ENCODE data around the gene RPP25L.

The RPP25L gene

DNA sequence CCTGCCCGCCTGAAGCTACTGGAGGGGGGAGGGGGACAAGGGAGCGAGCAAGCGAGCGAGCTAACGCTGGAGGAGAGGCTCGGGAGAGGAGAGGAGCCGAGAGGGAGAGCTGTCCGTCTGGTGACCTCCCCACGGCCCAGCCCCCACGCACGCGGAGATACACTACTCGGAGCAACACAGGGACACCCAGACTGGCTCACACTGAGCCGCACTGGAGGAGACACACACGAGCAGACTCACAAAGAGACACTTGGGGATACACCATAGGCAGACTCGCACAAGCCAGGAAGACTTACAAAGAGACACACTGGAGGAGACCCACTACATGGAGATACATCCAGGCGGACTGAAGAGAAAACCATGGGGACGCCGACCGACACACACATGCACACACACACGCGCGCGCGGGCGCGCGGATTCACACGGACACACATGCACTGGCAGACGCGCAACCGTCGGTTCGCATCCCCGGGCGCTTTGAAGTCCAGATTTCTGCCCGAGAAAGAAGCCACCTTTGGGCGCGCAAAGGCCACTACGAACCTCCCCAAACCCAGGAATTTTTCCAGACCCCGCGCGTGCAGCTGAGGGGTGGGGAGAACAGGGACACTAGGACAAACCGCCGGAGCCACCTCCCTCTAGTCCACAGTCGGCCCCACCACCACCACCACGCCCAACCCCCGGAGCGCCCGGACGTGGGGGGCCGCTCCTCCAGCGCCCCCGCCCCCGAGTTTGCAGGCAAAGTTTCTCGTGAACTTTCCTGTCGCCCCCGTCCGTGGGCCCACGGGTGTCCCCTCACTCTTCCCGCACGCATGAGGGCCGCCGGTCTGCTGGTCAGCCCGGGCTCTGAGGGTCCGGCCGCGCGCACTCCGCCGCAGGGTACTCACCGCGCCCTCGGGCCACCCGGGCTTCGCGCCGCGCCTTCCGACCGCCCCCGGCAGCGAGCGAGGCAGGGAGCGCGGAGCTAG lies 22.9 kb downstream of the RPP25L start:
- peaks cover 28% of the 10 kb centered on the region for H3K4me1 Mint-ChIP-seq (ENCODE audit: low read depth)
- peak overlapping the region; percentile 63 for H3K4me3 Mint-ChIP-seq
- H3K36me3 Mint-ChIP-seq (ENCODE audit: low read depth), result no peaks in the 10 kb centered on the region
- H3K9me3 Mint-ChIP-seq, result no peaks in the 10 kb centered on the region
- no peak overlapping the region for H3K27ac Mint-ChIP-seq
- peaks cover 74% of the 10 kb centered on the region for H3K27me3 Mint-ChIP-seq

- no peak overlapping the region for H3K27ac Mint-ChIP-seq
- no peak overlapping the region for H3K4me3 Mint-ChIP-seq
- peaks cover 22% of the 10 kb centered on the region for H3K4me1 Mint-ChIP-seq (ENCODE audit: low read depth)
- H3K9me3 Mint-ChIP-seq, result no peaks in the 10 kb centered on the region
- no peaks in the 10 kb centered on the region for H3K36me3 Mint-ChIP-seq (ENCODE audit: low read depth)
- H3K27me3 Mint-ChIP-seq, result peaks cover 64% of the 10 kb centered on the region
Observed at GRCh38 chr9:34587271-34587670, 24.6 kb downstream of the RPP25L start.

GRCh38 chr9:34585946-34586669 lies 25.8 kb downstream of the RPP25L start:
- Mint-ChIP-seq H3K4me3 (no peak overlapping the region), H3K27me3 (peaks cover 60% of the 10 kb centered on the region), H3K9me3 (no peaks in the 10 kb centered on the region), H3K27ac (no peak overlapping the region), H3K36me3 (ENCODE audit: low read depth) (no peaks in the 10 kb centered on the region), H3K4me1 (ENCODE audit: low read depth) (peaks cover 20% of the 10 kb centered on the region)

DNA sequence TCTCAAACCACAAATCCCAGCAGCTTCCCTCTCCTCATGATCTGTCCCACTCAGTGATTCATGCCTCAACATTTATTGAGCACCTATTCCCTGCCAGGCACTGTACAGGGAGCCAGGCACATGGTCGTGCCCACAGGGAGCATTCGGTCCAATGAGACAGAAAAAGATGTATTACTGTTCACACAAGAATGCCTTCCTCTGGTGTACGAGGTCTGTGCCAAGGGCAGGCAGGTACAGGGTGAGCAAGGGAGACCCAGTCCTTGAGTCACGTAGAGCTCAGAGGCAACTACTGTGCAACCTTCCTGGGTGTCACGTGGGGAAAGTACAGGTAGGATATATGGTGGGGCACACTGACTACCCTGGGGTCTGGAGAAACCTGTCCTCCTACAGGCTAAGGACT lies 26.9 kb downstream of the RPP25L start:
- no peaks in the 10 kb centered on the region for H3K36me3 Mint-ChIP-seq (ENCODE audit: low read depth)
- peaks cover 10% of the 10 kb centered on the region for H3K4me1 Mint-ChIP-seq (ENCODE audit: low read depth)
- H3K9me3 Mint-ChIP-seq, result no peaks in the 10 kb centered on the region
- H3K4me3 Mint-ChIP-seq, result no peak overlapping the region
- H3K27ac Mint-ChIP-seq, result no peak overlapping the region
- H3K27me3 Mint-ChIP-seq, result peaks cover 61% of the 10 kb centered on the region

- Mint-ChIP-seq H3K27ac (no peak overlapping the region), H3K27me3 (peaks cover 64% of the 10 kb centered on the region), H3K4me3 (no peak overlapping the region), H3K4me1 (ENCODE audit: low read depth) (no peaks in the 10 kb centered on the region), H3K36me3 (ENCODE audit: low read depth) (no peaks in the 10 kb centered on the region), H3K9me3 (no peaks in the 10 kb centered on the region)
Observed at GRCh38 chr9:34582787-34583186, 29.1 kb downstream of the RPP25L start.

DNA sequence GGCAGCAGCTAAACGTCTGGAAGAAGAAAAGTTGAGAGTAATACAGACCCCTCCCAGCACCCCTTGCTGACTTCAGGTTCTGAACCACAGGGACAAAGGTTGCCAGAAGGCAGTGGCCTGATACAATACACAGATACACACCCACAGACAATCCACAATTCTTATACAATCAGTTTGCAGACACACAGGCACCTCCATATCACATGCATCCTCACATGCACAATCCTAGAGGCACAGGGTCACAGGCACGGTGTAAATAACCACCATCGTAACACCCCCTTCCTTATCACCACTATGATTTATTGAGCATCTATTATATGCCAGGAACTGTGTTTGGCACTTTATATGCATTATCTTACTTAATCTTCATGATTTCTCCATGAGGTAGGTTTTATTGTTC lies 30.6 kb downstream of the RPP25L start:
- H3K27ac Mint-ChIP-seq, result no peak overlapping the region
- no peaks in the 10 kb centered on the region for H3K36me3 Mint-ChIP-seq (ENCODE audit: low read depth)
- no peak overlapping the region for H3K4me3 Mint-ChIP-seq
- H3K27me3 Mint-ChIP-seq, result peaks cover 60% of the 10 kb centered on the region
- H3K9me3 Mint-ChIP-seq, result no peaks in the 10 kb centered on the region
- no peaks in the 10 kb centered on the region for H3K4me1 Mint-ChIP-seq (ENCODE audit: low read depth)

DNA sequence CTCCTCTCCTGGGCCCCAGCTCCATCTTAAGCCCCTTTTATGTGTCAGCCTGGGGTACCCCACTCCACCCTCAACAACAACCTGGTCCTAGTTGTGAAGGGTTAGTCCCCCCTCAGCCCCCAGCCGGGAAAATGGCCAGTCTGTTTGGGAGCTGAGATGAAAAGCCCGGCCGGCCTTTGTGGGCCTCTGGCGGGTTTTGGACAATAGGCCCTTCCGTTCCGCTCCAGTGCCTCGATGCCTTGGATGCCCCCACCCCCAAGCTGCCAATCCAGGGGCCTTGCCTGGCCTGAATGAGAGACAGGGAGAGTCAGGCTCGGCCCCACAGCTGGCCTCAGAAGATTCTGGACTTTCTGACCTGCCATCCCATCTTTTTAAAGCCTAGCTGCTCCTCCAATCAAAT lies 31.5 kb downstream of the RPP25L start:
- Mint-ChIP-seq H3K4me1 (ENCODE audit: low read depth) (no peaks in the 10 kb centered on the region), H3K27me3 (peaks cover 58% of the 10 kb centered on the region), H3K4me3 (no peak overlapping the region), H3K9me3 (no peaks in the 10 kb centered on the region), H3K27ac (no peak overlapping the region), H3K36me3 (ENCODE audit: low read depth) (no peaks in the 10 kb centered on the region)

DNA sequence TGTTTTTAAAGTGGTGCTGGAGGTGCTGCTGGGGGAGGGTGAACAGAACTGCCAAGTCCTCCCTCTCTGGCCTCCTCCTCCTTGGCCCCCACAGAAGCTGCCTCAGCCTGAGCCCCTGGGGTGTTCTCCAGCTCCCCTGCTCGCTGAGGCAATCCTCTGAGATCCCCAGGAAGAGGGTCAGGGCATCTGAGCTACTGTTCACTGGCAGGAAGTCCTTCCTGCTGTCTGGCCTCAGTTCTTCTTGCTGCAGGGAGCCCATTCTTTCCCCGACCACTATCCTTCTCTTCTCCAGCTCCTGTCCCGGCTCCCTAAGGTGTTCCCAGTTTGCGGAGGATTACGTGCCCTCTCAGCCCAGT lies 32.1 kb downstream of the RPP25L start:
- no peaks in the 10 kb centered on the region for H3K36me3 Mint-ChIP-seq (ENCODE audit: low read depth)
- no peak overlapping the region for H3K4me3 Mint-ChIP-seq
- no peaks in the 10 kb centered on the region for H3K4me1 Mint-ChIP-seq (ENCODE audit: low read depth)
- H3K27me3 Mint-ChIP-seq, result peaks cover 55% of the 10 kb centered on the region
- H3K9me3 Mint-ChIP-seq, result no peaks in the 10 kb centered on the region
- no peak overlapping the region for H3K27ac Mint-ChIP-seq

DNA sequence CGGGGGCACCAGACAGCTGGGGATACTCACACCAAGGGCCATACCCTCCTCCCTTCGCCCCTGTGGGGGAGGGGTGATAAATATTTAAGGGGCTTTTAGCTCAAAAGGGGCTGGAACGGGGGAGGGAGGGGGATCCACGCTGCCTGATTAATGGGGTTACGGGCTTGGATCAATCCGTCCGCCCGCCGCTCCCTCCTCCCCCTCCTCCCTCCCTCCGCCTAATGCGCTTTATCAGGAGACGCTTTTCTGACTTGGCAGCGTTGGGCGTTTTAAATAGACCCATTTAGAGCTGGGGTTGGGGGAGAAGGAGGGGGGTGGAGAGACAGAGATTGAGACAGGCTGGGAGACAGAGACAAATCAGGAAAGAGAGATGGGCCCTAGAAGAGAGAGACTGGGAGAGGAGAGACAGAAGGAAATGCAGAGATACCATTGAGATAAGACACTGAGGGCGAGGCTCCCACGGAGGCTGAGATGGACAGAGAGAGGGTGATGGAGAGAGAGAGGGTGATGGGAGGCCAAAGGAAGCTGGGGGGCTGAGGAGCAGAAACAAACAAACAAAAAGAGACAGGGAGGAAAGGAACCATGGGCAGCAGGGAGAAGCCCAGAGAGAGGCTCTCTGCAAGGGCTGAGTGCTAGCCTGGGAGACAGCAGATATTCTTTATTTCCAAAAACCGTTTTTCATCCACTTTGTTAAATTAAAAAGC lies 32.6 kb downstream of the RPP25L start:
- Mint-ChIP-seq H3K27ac (no peak overlapping the region), H3K4me3 (no peak overlapping the region), H3K9me3 (no peaks in the 10 kb centered on the region), H3K27me3 (peaks cover 52% of the 10 kb centered on the region), H3K36me3 (ENCODE audit: low read depth) (no peaks in the 10 kb centered on the region), H3K4me1 (ENCODE audit: low read depth) (no peaks in the 10 kb centered on the region)

DNA sequence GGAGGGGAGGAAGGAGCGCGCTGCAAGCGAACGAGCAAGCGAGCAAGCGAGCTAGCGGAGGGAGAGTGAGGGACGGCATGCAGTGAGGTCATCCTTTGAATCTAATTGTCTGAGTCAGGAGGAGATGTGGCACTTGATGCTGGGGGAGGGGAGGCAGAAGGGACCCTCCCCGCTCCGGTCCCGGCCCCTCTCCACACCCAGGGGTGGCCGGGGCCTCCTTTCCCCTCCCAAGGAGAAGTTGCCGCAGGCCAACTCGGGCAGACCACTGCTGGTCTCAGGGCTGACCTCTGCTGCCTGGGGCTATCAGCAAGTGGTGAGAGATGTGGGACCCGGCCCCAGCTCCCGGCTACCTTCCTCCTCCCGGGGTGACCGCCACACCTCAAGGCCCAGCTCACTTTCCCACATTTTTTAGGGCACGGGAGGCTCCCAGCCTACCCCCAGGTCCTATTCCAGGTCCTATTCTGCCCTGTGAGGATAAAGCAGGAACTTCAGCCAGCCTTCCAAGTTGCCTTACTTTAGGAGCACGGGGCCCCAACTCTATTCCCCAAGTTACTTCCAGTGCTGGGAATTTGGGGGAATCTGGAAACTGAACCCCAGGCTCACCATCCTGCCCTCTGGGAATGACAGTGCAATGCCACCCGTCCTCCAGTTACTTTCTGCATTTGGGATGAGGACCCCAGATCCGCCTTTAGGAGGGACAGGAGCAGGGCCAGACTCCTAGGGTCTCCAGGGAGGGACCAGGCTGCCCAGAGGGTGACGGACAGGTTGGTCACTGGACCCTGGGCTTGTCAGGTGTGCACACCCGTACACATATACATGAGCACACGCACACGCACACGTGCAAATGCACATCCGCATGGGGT lies 33.4 kb downstream of the RPP25L start:
- no peaks in the 10 kb centered on the region for H3K4me1 Mint-ChIP-seq (ENCODE audit: low read depth)

GRCh38 chr9:34577400-34578240 lies 34.3 kb downstream of the RPP25L start:
- no peaks in the 10 kb centered on the region for H3K36me3 Mint-ChIP-seq (ENCODE audit: low read depth)
- H3K4me3 Mint-ChIP-seq, result peak overlapping the region; percentile 38
- H3K27ac Mint-ChIP-seq, result no peak overlapping the region
- H3K4me1 Mint-ChIP-seq (ENCODE audit: low read depth), result no peaks in the 10 kb centered on the region
- H3K9me3 Mint-ChIP-seq, result no peaks in the 10 kb centered on the region
- peaks cover 47% of the 10 kb centered on the region for H3K27me3 Mint-ChIP-seq

More for the DNA sequence above, 33.4 kb downstream of the RPP25L start:
- Mint-ChIP-seq H3K27ac (no peak overlapping the region), H3K4me3 (no peak overlapping the region), H3K27me3 (peaks cover 50% of the 10 kb centered on the region), H3K9me3 (no peaks in the 10 kb centered on the region), H3K36me3 (ENCODE audit: low read depth) (no peaks in the 10 kb centered on the region)

DNA sequence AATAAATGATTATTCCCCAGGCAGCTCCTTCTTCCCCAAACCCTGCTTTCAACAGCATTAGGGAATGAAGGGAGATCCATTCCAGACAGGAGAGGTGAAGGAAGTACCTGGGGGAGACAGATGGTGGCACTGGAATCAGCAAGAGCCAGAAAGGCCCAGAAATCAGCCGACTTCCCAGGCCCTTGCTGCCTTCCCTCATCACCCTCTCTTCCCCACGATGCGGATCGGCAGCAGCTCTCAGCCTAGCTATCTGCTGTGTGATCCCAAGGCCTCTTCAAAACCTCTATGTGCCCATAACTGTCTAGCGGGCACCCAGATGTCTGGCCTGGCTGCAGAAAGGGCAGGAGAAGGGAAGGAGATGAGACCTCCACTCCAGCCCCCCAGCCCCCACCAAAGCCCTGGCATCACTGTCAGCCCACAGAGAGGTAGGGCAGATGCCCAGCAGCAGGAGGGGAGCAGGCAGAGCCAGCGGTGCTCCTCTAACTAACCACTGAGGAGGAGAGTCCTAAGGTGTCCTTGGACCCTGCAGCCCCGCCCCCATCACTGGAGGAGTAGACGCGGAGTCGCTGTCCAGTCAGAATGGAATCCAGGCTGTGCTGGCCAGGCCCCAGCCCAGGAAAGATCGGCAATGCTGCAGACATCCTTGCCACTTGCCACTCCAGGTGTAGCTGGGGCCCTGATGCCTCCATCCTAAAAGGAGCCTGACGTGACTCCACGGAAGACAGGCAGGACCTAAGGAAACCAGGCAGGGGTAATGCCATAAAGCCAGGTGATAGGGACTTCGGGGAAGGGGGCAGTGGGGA lies 35.1 kb downstream of the RPP25L start:
- Mint-ChIP-seq H3K36me3 (ENCODE audit: low read depth) (no peaks in the 10 kb centered on the region), H3K9me3 (no peaks in the 10 kb centered on the region), H3K4me1 (ENCODE audit: low read depth) (no peaks in the 10 kb centered on the region), H3K27me3 (peaks cover 49% of the 10 kb centered on the region), H3K4me3 (no peak overlapping the region), H3K27ac (no peak overlapping the region)
